SK-N-MC (cell line): ENCODE data around the gene XPO4.
A peak's percentile ranks its signal among the peaks of the same experiment; 100 is the strongest.
"Not testable (repeated sequence)": the region's sequence is repeated elsewhere in the genome, so short reads cannot be mapped to it uniquely, and the experiment has no call there.

ENCODE experiments used
- DNase-seq: peaks from one replicate; pipeline ENCODE4 v3.0.0-alpha.2; 2011; ENCODE audit warnings: low read depth, low spot score
- H3K27ac ChIP-seq: fragments of 200-600 bp; sonication (generic); 2 replicates; pipeline ENCODE4 v1.5.1; 2016; ENCODE audit warnings: mixed run types
- H3K36me3 ChIP-seq: fragments of 200-600 bp; sonication (generic); 2 replicates; pipeline ENCODE4 v1.6.1; 2017; ENCODE audit warnings: antibody characterized with exemption, low read length, mixed read lengths; ENCODE audit not compliant: insufficient read depth
- H3K4me3 ChIP-seq: fragments of 200-600 bp; sonication (generic); 2 replicates; pipeline ENCODE4 v1.5.1; 2016
- H3K9ac ChIP-seq: fragments of 200-600 bp; sonication (generic); 2 replicates; pipeline ENCODE4 v1.8.0; 2017; ENCODE audit warnings: mixed run types, mixed read lengths; ENCODE audit not compliant: insufficient read length
- H3K9me3 ChIP-seq: fragments of 200-600 bp; sonication (generic); 2 replicates; pipeline ENCODE4 v1.6.1; 2017; ENCODE audit warnings: low read depth, mild to moderate bottlenecking, antibody characterized with exemption, low read length, moderate library complexity, mixed read lengths
- EZH2 ChIP-seq: fragments of 200-600 bp; sonication (generic); IDR thresholded peaks from one replicate; pipeline ENCODE4 v1.6.1; 2017; ENCODE audit warnings: antibody characterized with exemption
- FOXP2 ChIP-seq: optimal IDR thresholded peaks from 2 replicates; pipeline ENCODE3; 2011; ENCODE audit warnings: mild to moderate bottlenecking, moderate library complexity; ENCODE audit not compliant: insufficient read depth; ENCODE audit errors: extremely low read length, control extremely low read depth
- POLR2AphosphoS5 ChIP-seq: IDR thresholded peaks from 2 replicates; pipeline ENCODE4 v1.6.1; 2012; ENCODE audit warnings: mild to moderate bottlenecking, low read depth, low read length, borderline replicate concordance

The XPO4 gene

GRCh38 chr13:20869540-20869939, 33.0 kb downstream of the XPO4 start:
- Histone ChIP-seq H3K36me3 (no peaks in the 10 kb centered on the region), H3K9me3 (no peaks in the 10 kb centered on the region), H3K4me3 (no peak overlapping the region), H3K9ac (no peak overlapping the region), H3K27ac (no peak overlapping the region)
- no peak for DNase-seq
- TF ChIP-seq FOXP2: no peak
- TF ChIP-seq EZH2: no peak
- TF ChIP-seq POLR2AphosphoS5: no peak

DNA sequence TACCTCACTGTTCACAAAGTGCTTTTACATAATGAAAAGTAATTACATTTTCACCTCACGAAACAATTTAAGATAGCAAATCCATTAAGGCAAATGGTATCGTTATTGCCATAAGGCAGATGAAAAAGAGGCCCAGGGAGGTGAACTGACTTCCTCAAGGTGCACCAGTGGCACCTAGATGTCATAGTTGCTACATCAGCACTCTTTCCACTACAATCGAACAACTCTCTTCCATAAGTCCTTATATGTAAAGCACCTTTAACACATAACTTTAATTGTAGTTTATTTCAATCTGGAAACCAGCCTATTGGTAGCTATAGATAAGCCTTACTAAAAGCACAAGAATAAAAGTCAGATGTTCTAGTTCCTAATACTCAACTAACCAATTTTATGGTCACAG, 35.1 kb downstream of the XPO4 start:
- H3K4me3 ChIP-seq: no peak overlapping the region
- no peaks in the 10 kb centered on the region for H3K9me3 ChIP-seq
- no peak overlapping the region for H3K27ac ChIP-seq
- H3K9ac ChIP-seq: no peak overlapping the region
- H3K36me3 ChIP-seq: peaks cover 5% of the 10 kb centered on the region
- DNase-seq: no peak
- TF ChIP-seq FOXP2 (no peak), POLR2AphosphoS5 (no peak), EZH2 (no peak)

GRCh38 chr13:20861666-20862065, 40.9 kb downstream of the XPO4 start:
- not testable (repeated sequence) for H3K9me3 ChIP-seq, H3K9ac ChIP-seq, DNase-seq, H3K4me3 ChIP-seq, H3K27ac ChIP-seq
- peaks cover 29% of the 10 kb centered on the region for H3K36me3 ChIP-seq

- Histone ChIP-seq H3K36me3 (peaks cover 33% of the 10 kb centered on the region), H3K9me3 (no peaks in the 10 kb centered on the region), H3K4me3 (no peak overlapping the region), H3K27ac (0 out of 2 replicates have a peak overlapping the region, but pooled peaks have one; percentile 13), H3K9ac (no peak overlapping the region)
- DNase-seq: no peak
- TF ChIP-seq EZH2: no peak
- TF ChIP-seq FOXP2: no peak
- TF ChIP-seq POLR2AphosphoS5: no peak
Observed at GRCh38 chr13:20860844-20861243, 41.7 kb downstream of the XPO4 start.

DNA sequence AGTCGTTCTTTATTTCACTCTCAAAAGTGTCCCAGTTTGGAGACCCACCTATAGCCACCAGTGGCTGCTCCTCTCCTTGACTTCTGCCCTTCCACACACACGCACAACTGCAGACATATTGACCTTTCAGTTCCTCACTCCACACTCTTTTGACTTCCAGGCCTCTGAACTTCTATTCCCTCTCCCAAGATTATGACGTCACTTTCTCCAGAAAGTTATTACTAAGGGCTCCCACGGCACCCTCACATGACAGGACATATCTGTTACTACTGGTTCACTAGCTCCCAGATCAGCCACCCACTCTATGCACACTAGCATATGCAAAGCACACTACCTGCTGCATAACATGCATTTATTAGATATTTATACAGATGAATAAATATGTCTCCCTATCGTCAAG, 45.9 kb downstream of the XPO4 start:
- peaks cover 34% of the 10 kb centered on the region for H3K36me3 ChIP-seq
- H3K4me3 ChIP-seq: no peak overlapping the region
- H3K9me3 ChIP-seq: no peaks in the 10 kb centered on the region
- no peak overlapping the region for H3K9ac ChIP-seq
- no peak for DNase-seq
- H3K27ac ChIP-seq: no peak overlapping the region
- no peak for TF ChIP-seq FOXP2
- TF ChIP-seq EZH2: no peak
- no peak for TF ChIP-seq POLR2AphosphoS5

DNA sequence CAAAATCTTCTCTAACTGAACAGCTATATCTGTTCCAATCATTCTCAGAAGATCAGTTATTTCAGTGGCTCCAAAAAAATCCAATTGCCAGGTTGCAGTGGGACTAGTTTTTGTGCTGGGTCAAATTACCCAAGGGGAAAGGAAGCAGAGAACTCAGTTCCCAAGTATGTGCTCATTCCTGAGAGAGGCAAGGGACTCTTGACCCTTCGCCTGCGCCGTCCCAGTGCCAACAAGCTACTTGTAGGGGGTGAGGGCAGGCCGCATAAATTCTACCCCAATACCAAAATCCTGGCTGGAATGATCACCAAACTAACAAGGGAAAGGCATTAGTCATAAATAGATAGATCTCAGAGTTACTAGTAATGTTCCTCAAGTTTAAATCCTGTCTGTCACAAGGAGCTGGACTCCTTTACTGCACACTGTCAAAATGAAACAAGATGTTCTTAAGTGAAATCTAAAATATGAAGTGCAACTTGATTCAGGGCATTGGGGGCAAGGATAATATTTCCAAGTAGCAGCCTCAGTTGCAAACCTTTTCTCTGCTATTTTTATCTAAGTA, 50.6 kb downstream of the XPO4 start:
- no peak overlapping the region for H3K4me3 ChIP-seq
- TF ChIP-seq FOXP2 (no peak), POLR2AphosphoS5 (no peak), EZH2 (no peak)
- no peak for DNase-seq
- H3K9ac ChIP-seq: no peak overlapping the region
- H3K36me3 ChIP-seq: peaks cover 17% of the 10 kb centered on the region; the same call in 1 of the 2 replicates
- H3K27ac ChIP-seq: no peak overlapping the region
- H3K9me3 ChIP-seq: no peaks in the 10 kb centered on the region

- TF ChIP-seq EZH2: no peak
- no peak for TF ChIP-seq FOXP2
- TF ChIP-seq POLR2AphosphoS5: no peak
- Histone ChIP-seq H3K4me3 (no peak overlapping the region), H3K9me3 (no peaks in the 10 kb centered on the region), H3K36me3 (peaks cover 7% of the 10 kb centered on the region; the same call in 1 of the 2 replicates), H3K9ac (no peak overlapping the region), H3K27ac (peak overlapping the region; percentile 48; the same call in 1 of the 2 replicates)
- no peak for DNase-seq
Observed at GRCh38 chr13:20848944-20849343, 53.6 kb downstream of the XPO4 start.

DNA sequence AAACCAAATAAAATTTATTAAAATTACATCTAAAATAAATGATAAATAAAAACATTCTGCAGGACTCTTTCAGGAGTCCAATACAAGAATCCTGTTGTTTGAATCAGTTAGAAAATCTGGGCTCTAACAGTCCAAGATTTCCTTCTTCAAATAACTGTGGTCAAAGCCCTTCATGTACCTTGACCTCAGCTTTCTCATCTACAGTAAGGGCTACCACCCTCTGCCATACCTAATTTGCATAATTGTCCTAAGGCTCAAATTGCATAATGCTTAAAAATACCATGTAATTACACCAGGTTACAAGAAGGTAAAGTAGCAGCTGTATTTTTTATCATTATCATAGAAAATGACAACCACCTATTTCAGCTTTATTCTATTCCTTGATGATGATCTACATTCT, 54.3 kb downstream of the XPO4 start:
- TF ChIP-seq EZH2 (no peak), POLR2AphosphoS5 (no peak), FOXP2 (no peak)
- no peak for DNase-seq
- Histone ChIP-seq H3K36me3 (peaks cover 4% of the 10 kb centered on the region; the same call in 1 of the 2 replicates), H3K9ac (no peak overlapping the region), H3K9me3 (no peaks in the 10 kb centered on the region), H3K27ac (no peak overlapping the region), H3K4me3 (no peak overlapping the region)

- no peak overlapping the region for H3K4me3 ChIP-seq
- H3K27ac ChIP-seq: peak overlapping the region; percentile 14; the same call in 1 of the 2 replicates
- peak; percentile 52 for DNase-seq
- peaks cover 10% of the 10 kb centered on the region for H3K36me3 ChIP-seq
- no peaks in the 10 kb centered on the region for H3K9me3 ChIP-seq
- H3K9ac ChIP-seq: no peak overlapping the region
- TF ChIP-seq FOXP2 (no peak), EZH2 (no peak), POLR2AphosphoS5 (no peak)
Observed at GRCh38 chr13:20847296-20847695, 55.2 kb downstream of the XPO4 start.
